ENCODE results near the gene FUT2. TPM values are rescaled to one million over a fixed set of nuclear protein-coding genes. Genes with fewer than 3 reads are reported as not detected.
A peak's percentile ranks its signal among the peaks of the same experiment; 100 is the strongest.

Gene FUT2
- polyA plus RNA-seq, 1 donor from 2014 or later: not detected

DNA sequence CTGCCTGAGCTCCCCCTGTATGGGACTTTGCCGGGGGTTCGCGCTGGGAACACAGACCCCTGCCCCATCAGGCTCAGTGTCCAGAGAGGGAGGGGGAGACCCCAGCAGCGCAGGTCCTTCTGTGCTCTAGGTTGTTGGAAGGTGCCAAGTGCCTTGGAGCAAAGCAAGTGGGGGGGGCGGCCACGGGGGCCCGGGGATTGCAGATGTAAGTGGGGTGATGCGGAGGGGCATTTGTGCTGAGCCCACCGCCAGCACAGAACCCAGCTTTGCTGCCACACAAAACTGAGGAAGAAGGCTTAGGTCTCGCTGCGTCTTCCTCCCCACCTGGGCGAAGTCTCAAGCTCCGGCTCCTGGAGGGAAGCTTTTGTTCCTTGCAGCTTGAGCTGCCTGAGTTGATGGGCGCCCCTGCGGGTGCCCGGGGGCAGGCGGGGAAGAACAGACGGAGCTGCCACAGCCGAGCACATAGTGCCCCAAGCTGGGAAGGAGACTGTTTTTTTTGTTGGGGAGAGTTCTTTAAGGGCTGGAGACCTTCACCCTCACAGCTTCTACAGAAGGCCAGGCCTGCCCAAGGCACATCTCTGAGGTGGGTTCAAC, 21.5 kb upstream of the FUT2 start:
- Histone ChIP-seq H3K27ac (ENCODE audit: low read length) (no peak overlapping the region), H3K27me3 (ENCODE audit: insufficient read depth, low read depth, low read length) (no peaks in the 10 kb centered on the region), H3K9ac (ENCODE audit: low read length) (no peak overlapping the region), H3K9me2 (ENCODE audit: insufficient read depth, low read length) (no peaks in the 10 kb centered on the region), H3K4me2 (ENCODE audit: low read length) (no peak overlapping the region), H3K4me3 (ENCODE audit: low read length) (no peak overlapping the region), H2AFZ (ENCODE audit: low read depth, low read length) (no peak overlapping the region), H3K36me3 (ENCODE audit: insufficient read depth, low read length) (no peaks in the 10 kb centered on the region), H4K20me1 (ENCODE audit: insufficient read depth) (no peaks in the 10 kb centered on the region), H3K9me3 (ENCODE audit: low read length) (no peaks in the 10 kb centered on the region), H3K79me2 (replicated peaks; ENCODE audit: insufficient read depth, low read length) (no peaks in the 10 kb centered on the region), H3F3A (ENCODE audit: insufficient read depth, low read length, poor library complexity, severe bottlenecking) (no peaks in the 10 kb centered on the region)
- no peak for TF ChIP-seq MXI1 (conservative IDR thresholded peaks at IDR 0.05; ENCODE audit: poor library complexity, severe bottlenecking)
- TF ChIP-seq, protein P1, sequence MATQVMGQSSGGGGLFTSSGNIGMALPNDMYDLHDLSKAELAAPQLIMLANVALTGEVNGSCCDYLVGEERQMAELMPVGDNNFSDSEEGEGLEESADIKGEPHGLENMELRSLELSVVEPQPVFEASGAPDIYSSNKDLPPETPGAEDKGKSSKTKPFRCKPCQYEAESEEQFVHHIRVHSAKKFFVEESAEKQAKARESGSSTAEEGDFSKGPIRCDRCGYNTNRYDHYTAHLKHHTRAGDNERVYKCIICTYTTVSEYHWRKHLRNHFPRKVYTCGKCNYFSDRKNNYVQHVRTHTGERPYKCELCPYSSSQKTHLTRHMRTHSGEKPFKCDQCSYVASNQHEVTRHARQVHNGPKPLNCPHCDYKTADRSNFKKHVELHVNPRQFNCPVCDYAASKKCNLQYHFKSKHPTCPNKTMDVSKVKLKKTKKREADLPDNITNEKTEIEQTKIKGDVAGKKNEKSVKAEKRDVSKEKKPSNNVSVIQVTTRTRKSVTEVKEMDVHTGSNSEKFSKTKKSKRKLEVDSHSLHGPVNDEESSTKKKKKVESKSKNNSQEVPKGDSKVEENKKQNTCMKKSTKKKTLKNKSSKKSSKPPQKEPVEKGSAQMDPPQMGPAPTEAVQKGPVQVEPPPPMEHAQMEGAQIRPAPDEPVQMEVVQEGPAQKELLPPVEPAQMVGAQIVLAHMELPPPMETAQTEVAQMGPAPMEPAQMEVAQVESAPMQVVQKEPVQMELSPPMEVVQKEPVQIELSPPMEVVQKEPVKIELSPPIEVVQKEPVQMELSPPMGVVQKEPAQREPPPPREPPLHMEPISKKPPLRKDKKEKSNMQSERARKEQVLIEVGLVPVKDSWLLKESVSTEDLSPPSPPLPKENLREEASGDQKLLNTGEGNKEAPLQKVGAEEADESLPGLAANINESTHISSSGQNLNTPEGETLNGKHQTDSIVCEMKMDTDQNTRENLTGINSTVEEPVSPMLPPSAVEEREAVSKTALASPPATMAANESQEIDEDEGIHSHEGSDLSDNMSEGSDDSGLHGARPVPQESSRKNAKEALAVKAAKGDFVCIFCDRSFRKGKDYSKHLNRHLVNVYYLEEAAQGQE (IDR thresholded peaks at IDR 0.05; ENCODE audit: borderline replicate concordance): no peak
- TF ChIP-seq, protein P2, sequence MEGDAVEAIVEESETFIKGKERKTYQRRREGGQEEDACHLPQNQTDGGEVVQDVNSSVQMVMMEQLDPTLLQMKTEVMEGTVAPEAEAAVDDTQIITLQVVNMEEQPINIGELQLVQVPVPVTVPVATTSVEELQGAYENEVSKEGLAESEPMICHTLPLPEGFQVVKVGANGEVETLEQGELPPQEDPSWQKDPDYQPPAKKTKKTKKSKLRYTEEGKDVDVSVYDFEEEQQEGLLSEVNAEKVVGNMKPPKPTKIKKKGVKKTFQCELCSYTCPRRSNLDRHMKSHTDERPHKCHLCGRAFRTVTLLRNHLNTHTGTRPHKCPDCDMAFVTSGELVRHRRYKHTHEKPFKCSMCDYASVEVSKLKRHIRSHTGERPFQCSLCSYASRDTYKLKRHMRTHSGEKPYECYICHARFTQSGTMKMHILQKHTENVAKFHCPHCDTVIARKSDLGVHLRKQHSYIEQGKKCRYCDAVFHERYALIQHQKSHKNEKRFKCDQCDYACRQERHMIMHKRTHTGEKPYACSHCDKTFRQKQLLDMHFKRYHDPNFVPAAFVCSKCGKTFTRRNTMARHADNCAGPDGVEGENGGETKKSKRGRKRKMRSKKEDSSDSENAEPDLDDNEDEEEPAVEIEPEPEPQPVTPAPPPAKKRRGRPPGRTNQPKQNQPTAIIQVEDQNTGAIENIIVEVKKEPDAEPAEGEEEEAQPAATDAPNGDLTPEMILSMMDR (IDR thresholded peaks at IDR 0.05; ENCODE audit: poor library complexity, severe bottlenecking): no peak
- no peak for TF ChIP-seq EZH2 (IDR thresholded peaks at IDR 0.05; ENCODE audit: borderline replicate concordance, insufficient read depth, low read length, poor library complexity, severe bottlenecking)
- TF ChIP-seq TAF1 (IDR thresholded peaks at IDR 0.05; ENCODE audit: low read depth): no peak
- TF ChIP-seq POLR2AphosphoS5 (IDR thresholded peaks at IDR 0.05): no peak

GRCh38 chr19:48674921-48675824, 20.6 kb upstream of the FUT2 start:
- Histone ChIP-seq H3K9ac (ENCODE audit: low read length) (no peak overlapping the region), H3K27ac (ENCODE audit: low read length) (no peak overlapping the region), H2AFZ (ENCODE audit: low read depth, low read length) (no peak overlapping the region), H3K79me2 (replicated peaks; ENCODE audit: insufficient read depth, low read length) (no peaks in the 10 kb centered on the region), H3K4me2 (ENCODE audit: low read length) (no peak overlapping the region), H3K9me2 (ENCODE audit: insufficient read depth, low read length) (no peaks in the 10 kb centered on the region), H3K36me3 (ENCODE audit: insufficient read depth, low read length) (no peaks in the 10 kb centered on the region), H3F3A (ENCODE audit: insufficient read depth, low read length, poor library complexity, severe bottlenecking) (no peaks in the 10 kb centered on the region), H3K27me3 (ENCODE audit: insufficient read depth, low read depth, low read length) (no peaks in the 10 kb centered on the region), H3K9me3 (ENCODE audit: low read length) (no peaks in the 10 kb centered on the region), H4K20me1 (ENCODE audit: insufficient read depth) (no peaks in the 10 kb centered on the region), H3K4me3 (ENCODE audit: low read length) (no peak overlapping the region)
- TF ChIP-seq MXI1 (conservative IDR thresholded peaks at IDR 0.05; ENCODE audit: poor library complexity, severe bottlenecking) (no peak), POLR2AphosphoS5 (IDR thresholded peaks at IDR 0.05) (no peak), RAD21 (conservative IDR thresholded peaks at IDR 0.05) (peak; percentile 78), SMC3 (conservative IDR thresholded peaks at IDR 0.05; ENCODE audit: poor library complexity) (peak; percentile 89), EZH2 (IDR thresholded peaks at IDR 0.05; ENCODE audit: borderline replicate concordance, insufficient read depth, low read length, poor library complexity, severe bottlenecking) (no peak), EP300 (conservative IDR thresholded peaks at IDR 0.05; ENCODE audit: poor library complexity, severe bottlenecking) (no peak), TAF1 (IDR thresholded peaks at IDR 0.05; ENCODE audit: low read depth) (no peak)
- TF ChIP-seq, protein P2 (IDR thresholded peaks at IDR 0.05; ENCODE audit: poor library complexity, severe bottlenecking): peak; percentile 90
- TF ChIP-seq, protein P1 (IDR thresholded peaks at IDR 0.05; ENCODE audit: borderline replicate concordance): no peak

Data from neural cell (in vitro differentiated cells).